Measurements from ENCODE around the gene STK32C. TPM values are rescaled to one million over a fixed set of nuclear protein-coding genes. Genes with fewer than 3 reads are reported as not detected.

STK32C gene
- total and polyA plus RNA-seq, 2 donors (not counting 1 experiment from before 2014, with no cell fraction given): 9.9 to 16.8 TPM

GRCh38 chr10:132208462-132209050, 99.2 kb downstream of the STK32C start:
- Histone ChIP-seq H3K36me3 (replicated peaks in 1 of 2; ENCODE audit: control extremely low read depth in 1 of 2, control insufficient read depth in 1 of 2, extremely low read depth in 1 of 2, insufficient read depth in 2 of 2, low read length in 1 of 2) (no peaks in the 10 kb centered on the region), H3K4me1 (ENCODE audit: control insufficient read depth in 2 of 2, insufficient read depth in 2 of 2, low read length in 2 of 2) (no peaks in the 10 kb centered on the region), H2AFZ (ENCODE audit: insufficient read depth, low read depth, low read length, poor library complexity, severe bottlenecking) (no peak overlapping the region), H3K9me3 (ENCODE audit: control extremely low read depth in 1 of 3, control insufficient read depth in 2 of 3, insufficient read depth in 1 of 3, low read length in 2 of 3) (peaks cover 0 to 10% (median 7%) of the 10 kb centered on the region in 3 donors), H3K27ac (ENCODE audit: low read length in 2 of 2) (no peak overlapping the region), H3K4me3 (ENCODE audit: control extremely low read depth in 1 of 5, extremely low read depth in 1 of 5, insufficient read depth in 1 of 5, low read depth in 2 of 5, low read length in 4 of 5) (no peak overlapping the region), H3K79me2 (ENCODE audit: control insufficient read depth, insufficient read depth, low read length) (no peaks in the 10 kb centered on the region), H3K4me2 (replicated peaks; ENCODE audit: low read depth, low read length, poor library complexity, severe bottlenecking) (no peak overlapping the region), H3K9ac (ENCODE audit: low read length) (no peak overlapping the region), H3K27me3 (replicated peaks in 1 of 4; ENCODE audit: control extremely low read depth in 1 of 4, control insufficient read depth in 3 of 4, insufficient read depth in 4 of 4, low read length in 3 of 4) (no peaks in the 10 kb centered on the region), H4K20me1 (ENCODE audit: control insufficient read depth, insufficient read depth, low read length, poor library complexity, severe bottlenecking) (no peaks in the 10 kb centered on the region)
- ChIA-PET CTCF (no interaction called here), POLR2A (no interaction called here)
- H3K9me3 Mint-ChIP-seq (ENCODE audit: insufficient read depth): peaks cover 4% of the 10 kb centered on the region
- ATAC-seq (ENCODE audit: low read depth) (peak; percentile 60), DNase-seq (no peak)
- no peak overlapping the region for H3K27ac Mint-ChIP-seq
- TF ChIP-seq CTCF (IDR thresholded peaks at IDR 0.05): no peak
- H3K4me1 Mint-ChIP-seq: peaks cover 5% of the 10 kb centered on the region
- 79% methylated on average over 15 of the region's 17 CpGs for WGBS (ENCODE audit: insufficient coverage)
- intact Hi-C loops (cut with micrococcal nuclease): no loop called here
- no peak overlapping the region for H3K4me3 Mint-ChIP-seq
- H3K27me3 Mint-ChIP-seq: no peaks in the 10 kb centered on the region

- intact Hi-C loops (cut with micrococcal nuclease): no loop called here
- no peaks in the 10 kb centered on the region for H3K79me2 ChIP-seq (ENCODE audit: control insufficient read depth, insufficient read depth, low read length)
- Mint-ChIP-seq H3K4me1 (peaks cover 5% of the 10 kb centered on the region), H3K9me3 (ENCODE audit: insufficient read depth) (no peaks in the 10 kb centered on the region), H3K4me3 (no peak overlapping the region), H3K27ac (no peak overlapping the region), H3K27me3 (no peaks in the 10 kb centered on the region)
- no peak for DNase-seq
- WGBS (ENCODE audit: insufficient coverage): 91% methylated on average over 48 of the region's 48 CpGs
- no peak overlapping the region for H3K27ac ChIP-seq (ENCODE audit: low read length in 2 of 2)
- H3K27me3 ChIP-seq (replicated peaks in 1 of 4; ENCODE audit: control extremely low read depth in 1 of 4, control insufficient read depth in 3 of 4, insufficient read depth in 4 of 4, low read length in 3 of 4): no peaks in the 10 kb centered on the region
- H3K4me2 ChIP-seq (replicated peaks; ENCODE audit: low read depth, low read length, poor library complexity, severe bottlenecking): no peak overlapping the region
- H3K36me3 ChIP-seq (replicated peaks in 1 of 2; ENCODE audit: control extremely low read depth in 1 of 2, control insufficient read depth in 1 of 2, extremely low read depth in 1 of 2, insufficient read depth in 2 of 2, low read length in 1 of 2): no peaks in the 10 kb centered on the region
- no peak overlapping the region for H3K4me3 ChIP-seq (ENCODE audit: control extremely low read depth in 1 of 5, extremely low read depth in 1 of 5, insufficient read depth in 1 of 5, low read depth in 2 of 5, low read length in 4 of 5)
- no peak overlapping the region for H2AFZ ChIP-seq (ENCODE audit: insufficient read depth, low read depth, low read length, poor library complexity, severe bottlenecking)
- ChIA-PET POLR2A (no interaction called here), CTCF (no interaction called here)
- TF ChIP-seq CTCF (IDR thresholded peaks at IDR 0.05) (no peak), EZH2 (IDR thresholded peaks at IDR 0.05; ENCODE audit: borderline replicate concordance, insufficient read depth, low read depth, low read length, poor library complexity, severe bottlenecking) (no peak)
- peaks cover 0 to 4% (median 0%) of the 10 kb centered on the region in 3 donors for H3K9me3 ChIP-seq (ENCODE audit: control extremely low read depth in 1 of 3, control insufficient read depth in 2 of 3, insufficient read depth in 1 of 3, low read length in 2 of 3)
- no peak overlapping the region for H3K9ac ChIP-seq (ENCODE audit: low read length)
- no peaks in the 10 kb centered on the region for H4K20me1 ChIP-seq (ENCODE audit: control insufficient read depth, insufficient read depth, low read length, poor library complexity, severe bottlenecking)
- ATAC-seq (ENCODE audit: low read depth): no peak
- no peaks in the 10 kb centered on the region for H3K4me1 ChIP-seq (ENCODE audit: control insufficient read depth in 2 of 2, insufficient read depth in 2 of 2, low read length in 2 of 2)
Measured at GRCh38 chr10:132207536-132208461, 100.0 kb downstream of the STK32C start.

Data from B cell (primary cell).